Type B pancreatic cell (in vitro differentiated cells): ENCODE measurements around the gene IGFBP3. TPM values are rescaled to one million over a fixed set of nuclear protein-coding genes. Genes with fewer than 3 reads are reported as not detected.

Source experiments
- DNase-seq: peaks from one replicate; pipeline ENCODE4 v3.0.0; 2021; ENCODE audit warnings: mixed read lengths; ENCODE audit not compliant: unreplicated experiment; ENCODE audit errors: extremely low spot score
- H3K27ac Mint-ChIP-seq: 2 replicates; pipeline ENCODE4 v1.8.0; 2021; ENCODE audit warnings: mild to moderate bottlenecking, mixed read lengths
- H3K27me3 Mint-ChIP-seq: 2 replicates; pipeline ENCODE4 v1.8.0; 2021; ENCODE audit warnings: mixed read lengths
- H3K36me3 Mint-ChIP-seq: 2 replicates; pipeline ENCODE4 v1.8.0; 2021; ENCODE audit warnings: mixed read lengths
- H3K4me1 Mint-ChIP-seq: one replicate; pipeline ENCODE4 v1.8.0; 2021; ENCODE audit warnings: mixed read lengths; ENCODE audit not compliant: unreplicated experiment
- H3K4me3 Mint-ChIP-seq: 2 replicates; pipeline ENCODE4 v1.8.0; 2021; ENCODE audit warnings: mild to moderate bottlenecking, mixed read lengths
- H3K9me3 Mint-ChIP-seq: 2 replicates; pipeline ENCODE4 v1.8.0; 2021; ENCODE audit warnings: mixed read lengths
- CTCF ChIP-seq: fragments of 200-600 bp; sonication (generic); conservative IDR thresholded peaks from 2 replicates; pipeline ENCODE4 v1.5.0; 2021; ENCODE audit warnings: antibody characterized with exemption, mild to moderate bottlenecking
- total RNA-seq: library from RNA; stranded (reverse); gene quantifications from 2 replicates; pipeline ENCODE4 v1.2.1, GENCODE V29; 2021; ENCODE audit warnings: low replicate concordance

The IGFBP3 gene
- total RNA-seq, 1 donor from 2014 or later, result 336 TPM

GRCh38 chr7:45897042-45897690 is 23.9 kb downstream of the IGFBP3 start:
- no peak for DNase-seq
- Mint-ChIP-seq H3K27ac (no peak overlapping the region), H3K4me3 (no peak overlapping the region), H3K36me3 (no peaks in the 10 kb centered on the region), H3K4me1 (no peaks in the 10 kb centered on the region), H3K9me3 (no peaks in the 10 kb centered on the region), H3K27me3 (peaks cover 34% of the 10 kb centered on the region)
- TF ChIP-seq CTCF, result no peak

DNA sequence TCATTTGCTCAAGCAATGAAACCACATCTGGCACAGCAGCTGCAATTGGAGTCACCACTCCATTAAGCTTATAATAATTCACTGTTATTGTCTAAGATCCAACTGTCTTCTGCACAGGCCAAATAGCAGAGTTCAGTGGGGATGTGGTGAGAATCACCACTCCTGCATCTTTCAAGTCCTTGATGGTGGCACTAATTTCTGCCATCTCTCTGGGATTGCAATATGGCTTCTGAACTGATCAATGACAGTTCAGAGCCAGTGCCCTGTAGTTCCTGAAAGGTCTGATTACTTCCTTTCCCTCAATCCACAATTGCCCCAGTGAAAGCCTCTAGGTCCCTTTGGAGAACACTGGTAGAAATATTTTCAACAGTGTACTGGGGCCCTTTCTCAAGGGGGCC is 26.4 kb downstream of the IGFBP3 start:
- Mint-ChIP-seq H3K9me3 (no peaks in the 10 kb centered on the region), H3K4me3 (no peak overlapping the region), H3K27me3 (peaks cover 37% of the 10 kb centered on the region), H3K36me3 (no peaks in the 10 kb centered on the region), H3K27ac (no peak overlapping the region), H3K4me1 (no peaks in the 10 kb centered on the region)
- TF ChIP-seq CTCF, result no peak
- DNase-seq, result no peak

GRCh38 chr7:45893996-45894664 is 26.9 kb downstream of the IGFBP3 start:
- Mint-ChIP-seq H3K4me3 (no peak overlapping the region), H3K27ac (no peak overlapping the region), H3K9me3 (no peaks in the 10 kb centered on the region), H3K36me3 (no peaks in the 10 kb centered on the region), H3K27me3 (peaks cover 42% of the 10 kb centered on the region), H3K4me1 (no peaks in the 10 kb centered on the region)
- DNase-seq, result no peak
- TF ChIP-seq CTCF, result no peak

DNA sequence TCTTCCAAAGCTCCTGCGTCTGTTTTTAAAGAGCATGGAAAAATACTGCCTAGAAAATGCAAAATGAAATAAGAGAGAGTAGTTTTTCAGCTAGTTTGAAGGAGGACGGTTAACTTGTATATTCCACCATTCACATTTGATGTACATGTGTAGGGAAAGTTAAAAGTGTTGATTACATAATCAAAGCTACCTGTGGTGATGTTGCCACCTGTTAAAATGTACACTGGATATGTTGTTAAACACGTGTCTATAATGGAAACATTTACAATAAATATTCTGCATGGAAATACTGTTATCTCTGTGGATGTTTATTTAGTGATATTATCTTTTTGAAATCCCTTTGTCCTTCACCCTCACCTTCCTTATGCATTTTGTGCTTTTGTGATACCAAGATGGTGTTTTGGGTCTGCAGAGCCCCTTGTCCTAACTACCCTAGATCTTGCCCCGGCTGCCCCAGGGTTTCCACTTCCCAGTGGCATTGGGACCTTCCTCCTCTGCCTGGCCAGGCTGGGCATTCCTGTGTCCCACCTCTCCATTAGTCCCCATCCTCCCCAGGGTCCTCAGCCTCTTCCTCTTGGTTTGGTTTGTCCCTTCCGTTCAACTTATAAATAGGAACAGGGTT is 27.6 kb downstream of the IGFBP3 start:
- no peaks in the 10 kb centered on the region for H3K36me3 Mint-ChIP-seq
- H3K27me3 Mint-ChIP-seq, result peaks cover 45% of the 10 kb centered on the region
- no peak overlapping the region for H3K4me3 Mint-ChIP-seq
- no peak overlapping the region for H3K27ac Mint-ChIP-seq
- no peak for TF ChIP-seq CTCF
- DNase-seq, result no peak
- H3K4me1 Mint-ChIP-seq, result no peaks in the 10 kb centered on the region
- no peaks in the 10 kb centered on the region for H3K9me3 Mint-ChIP-seq

GRCh38 chr7:45892407-45893035 is 28.6 kb downstream of the IGFBP3 start:
- Mint-ChIP-seq H3K36me3 (no peaks in the 10 kb centered on the region), H3K4me1 (peaks cover 6% of the 10 kb centered on the region), H3K27ac (no peak overlapping the region), H3K27me3 (peaks cover 54% of the 10 kb centered on the region), H3K4me3 (no peak overlapping the region), H3K9me3 (no peaks in the 10 kb centered on the region)
- no peak for TF ChIP-seq CTCF
- DNase-seq, result no peak
